Prostate gland (tissue), 2 donors: Measurements from ENCODE around the gene CPED1.

Experiments used
- CTCF ChIP-seq, 4 experiments: fragments of 200-600 bp in 2 of 4; fragments of 450-650 bp in 2 of 4; sonication (generic) in 2 of 4; IDR thresholded peaks; 1 replicate in 3 of 4; 2 replicates in 1 of 4; pipeline ENCODE4 v1.5.1; 2016 to 2019; ENCODE audit warnings: antibody characterized with exemption in 4 of 4, mild to moderate bottlenecking in 2 of 4, moderate library complexity in 2 of 4
- POLR2A ChIP-seq: fragments of 450-650 bp; IDR thresholded peaks from one replicate; pipeline ENCODE4 v1.6.1; 2016; ENCODE audit warnings: antibody characterized with exemption, mild to moderate bottlenecking
- POLR2AphosphoS5 ChIP-seq: sonication (generic); formaldehyde crosslinking; IDR thresholded peaks from one replicate; pipeline ENCODE4 v1.6.1; 2017; ENCODE audit warnings: antibody characterized with exemption

GRCh38 chr7:121057878-121058277, 69.4 kb downstream of the CPED1 start:
- TF ChIP-seq CTCF (IDR thresholded peaks at IDR 0.05) (no peak), POLR2AphosphoS5 (no peak), POLR2A (no peak)
